ENCODE data around the gene CAMK2D.
A peak's percentile ranks its signal among the peaks of the same experiment; 100 is the strongest.

The CAMK2D gene

DNA sequence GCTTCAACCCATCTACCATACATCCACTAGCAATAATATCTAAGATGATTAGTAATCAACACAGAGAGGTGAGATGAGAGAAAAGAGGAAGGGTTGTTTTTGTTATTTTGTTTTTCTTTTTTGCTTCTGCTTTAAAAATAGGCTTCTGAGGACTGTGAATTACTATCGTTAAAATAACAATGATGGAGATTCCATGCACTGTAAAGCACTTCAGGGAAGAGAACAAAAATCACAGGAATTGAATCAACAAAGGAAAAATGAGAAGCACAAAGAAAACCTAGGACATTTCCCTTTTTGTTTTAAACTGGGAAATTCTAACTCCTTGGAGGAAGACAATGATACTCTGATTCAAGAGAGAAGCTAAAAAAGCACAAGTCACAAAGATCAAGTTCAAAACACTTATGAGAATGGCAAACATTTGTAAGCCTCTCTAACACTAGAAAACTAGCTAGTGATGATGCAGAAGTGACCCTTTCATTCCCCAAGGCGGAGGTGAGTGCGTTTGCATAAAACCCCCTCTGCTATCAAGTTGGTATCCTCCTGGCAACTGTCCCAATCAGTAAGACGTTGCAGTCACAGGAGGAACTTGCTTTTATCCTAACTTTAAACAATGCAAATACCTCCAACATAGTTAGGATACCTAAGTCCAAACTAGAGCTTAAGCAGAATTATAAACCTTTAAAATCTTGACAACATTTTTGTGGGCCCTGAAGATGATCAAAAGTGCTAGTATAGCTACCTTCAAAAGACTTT, 308.5 kb downstream of the CAMK2D start:
- Histone ChIP-seq H3K36me3 (peaks cover 11 to 13% (median 11%) of the 10 kb centered on the region in 3 donors), H3K4me3 (no peak overlapping the region), H3K9me3 (no peaks in the 10 kb centered on the region), H3K27ac (peak overlapping the region in 1 of 2 donors; percentile 8), H3K4me1 (peaks cover 0 to 44% (median 17%) of the 10 kb centered on the region in 4 donors), H3K27me3 (no peaks in the 10 kb centered on the region)
- TF ChIP-seq, protein P1, sequence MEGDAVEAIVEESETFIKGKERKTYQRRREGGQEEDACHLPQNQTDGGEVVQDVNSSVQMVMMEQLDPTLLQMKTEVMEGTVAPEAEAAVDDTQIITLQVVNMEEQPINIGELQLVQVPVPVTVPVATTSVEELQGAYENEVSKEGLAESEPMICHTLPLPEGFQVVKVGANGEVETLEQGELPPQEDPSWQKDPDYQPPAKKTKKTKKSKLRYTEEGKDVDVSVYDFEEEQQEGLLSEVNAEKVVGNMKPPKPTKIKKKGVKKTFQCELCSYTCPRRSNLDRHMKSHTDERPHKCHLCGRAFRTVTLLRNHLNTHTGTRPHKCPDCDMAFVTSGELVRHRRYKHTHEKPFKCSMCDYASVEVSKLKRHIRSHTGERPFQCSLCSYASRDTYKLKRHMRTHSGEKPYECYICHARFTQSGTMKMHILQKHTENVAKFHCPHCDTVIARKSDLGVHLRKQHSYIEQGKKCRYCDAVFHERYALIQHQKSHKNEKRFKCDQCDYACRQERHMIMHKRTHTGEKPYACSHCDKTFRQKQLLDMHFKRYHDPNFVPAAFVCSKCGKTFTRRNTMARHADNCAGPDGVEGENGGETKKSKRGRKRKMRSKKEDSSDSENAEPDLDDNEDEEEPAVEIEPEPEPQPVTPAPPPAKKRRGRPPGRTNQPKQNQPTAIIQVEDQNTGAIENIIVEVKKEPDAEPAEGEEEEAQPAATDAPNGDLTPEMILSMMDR (IDR thresholded peaks at IDR 0.05) = no peak
- intact Hi-C loops (cut with DNase I; ENCODE audit: low total_unique reads) = no loop called here
- DNase-seq = no peak

DNA sequence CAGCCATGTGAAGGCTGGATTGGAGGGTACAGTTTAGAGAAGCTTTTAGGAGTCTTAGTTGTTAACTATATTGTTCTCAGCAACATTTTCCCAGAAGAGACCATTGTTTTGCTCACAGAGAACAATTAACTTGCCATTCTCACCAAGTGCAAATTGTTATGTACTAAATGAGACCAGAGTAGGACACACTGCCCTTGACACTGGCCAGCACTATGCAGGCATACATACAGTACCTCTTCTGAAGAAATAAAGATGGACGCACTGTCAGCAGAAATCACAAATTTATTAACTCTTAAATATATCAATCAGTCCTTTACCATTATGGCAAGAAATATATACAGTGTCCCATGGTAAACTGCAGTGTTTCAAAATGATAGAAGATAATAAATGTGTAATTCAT, 309.4 kb downstream of the CAMK2D start:
- intact Hi-C loops (cut with DNase I; ENCODE audit: low total_unique reads) = no loop called here
- Histone ChIP-seq H3K36me3 (peaks cover 8 to 9% (median 9%) of the 10 kb centered on the region in 3 donors), H3K4me1 (peaks cover 0 to 53% (median 21%) of the 10 kb centered on the region in 4 donors), H3K27ac (no peak overlapping the region), H3K4me3 (no peak overlapping the region), H3K27me3 (no peaks in the 10 kb centered on the region), H3K9me3 (no peaks in the 10 kb centered on the region)
- TF ChIP-seq, protein P1 (IDR thresholded peaks at IDR 0.05) = no peak
- DNase-seq = no peak

DNA sequence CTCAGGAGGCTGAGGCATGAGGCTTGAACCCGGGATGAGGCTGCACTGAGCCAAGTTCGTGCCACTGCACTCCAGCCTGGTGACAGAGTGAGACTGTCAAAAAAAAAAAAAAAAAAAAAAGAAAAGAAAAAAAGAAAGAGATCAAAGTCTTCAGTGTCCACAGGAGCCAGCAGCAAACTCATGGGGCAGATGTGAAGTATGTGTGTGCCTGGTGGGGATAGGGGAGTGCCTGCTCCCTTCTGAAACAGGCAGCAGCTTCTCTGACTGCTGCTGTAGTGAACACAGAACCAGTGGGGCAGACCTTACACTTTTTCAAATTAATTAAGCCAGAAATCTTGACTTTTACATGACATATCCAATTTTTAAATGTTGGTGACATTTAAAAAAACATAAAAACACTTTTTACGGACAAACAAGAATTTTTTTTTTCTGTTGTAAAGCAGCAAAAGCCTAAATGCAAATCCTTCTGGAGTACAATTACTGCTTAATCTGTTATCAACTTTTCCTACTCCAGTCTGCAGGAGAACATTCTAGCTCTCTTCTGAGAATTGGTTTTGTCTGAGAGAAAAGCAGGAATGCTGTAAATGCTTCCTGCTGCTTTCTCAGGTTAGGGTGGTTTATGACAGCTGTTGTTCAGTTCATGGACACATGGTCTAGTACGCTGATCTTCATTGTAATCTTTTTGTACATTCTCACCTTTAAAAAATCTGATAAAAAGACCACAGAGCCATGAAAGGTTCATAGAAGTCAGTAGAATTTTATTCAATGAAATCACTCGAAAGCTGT, 311.1 kb downstream of the CAMK2D start:
- TF ChIP-seq, protein P1 (IDR thresholded peaks at IDR 0.05) = no peak
- Histone ChIP-seq H3K4me3 (no peak overlapping the region), H3K4me1 (peaks cover 0 to 66% (median 28%) of the 10 kb centered on the region in 4 donors), H3K27ac (peak overlapping the region; percentile 5 to 40), H3K9me3 (peaks cover 0 to 4% (median 0%) of the 10 kb centered on the region in 3 donors), H3K27me3 (no peaks in the 10 kb centered on the region), H3K36me3 (peaks cover 0 to 3% (median 0%) of the 10 kb centered on the region in 3 donors)
- intact Hi-C loops (cut with DNase I; ENCODE audit: low total_unique reads) = no loop called here
- DNase-seq = no peak

DNA sequence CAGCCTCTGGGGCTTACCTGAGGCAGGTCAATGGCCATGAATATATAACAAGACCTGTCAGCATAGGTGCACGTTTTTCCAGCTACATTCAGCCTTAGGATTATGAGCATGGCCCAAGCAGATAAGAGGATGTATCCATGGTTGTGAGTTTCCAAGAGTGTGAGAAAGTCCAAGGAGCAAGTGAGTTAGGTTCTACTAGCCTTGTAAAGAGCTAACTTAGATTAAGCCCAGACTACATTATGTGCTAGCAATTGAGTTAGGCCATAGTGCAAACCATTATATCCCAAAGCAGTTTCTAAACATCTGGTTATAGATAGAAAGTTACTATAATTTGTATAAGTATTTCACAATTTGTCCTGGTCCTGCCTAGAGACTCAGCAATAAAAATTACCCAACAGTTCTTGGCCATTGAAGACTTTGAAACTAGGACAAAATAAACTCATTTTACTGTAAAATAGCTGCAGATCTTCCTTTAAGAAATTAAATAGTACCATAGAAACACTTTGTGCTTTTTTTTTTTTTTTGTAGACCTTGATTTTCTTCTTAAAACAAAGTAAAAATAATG, 312.0 kb downstream of the CAMK2D start:
- Histone ChIP-seq H3K4me3 (no peak overlapping the region), H3K27me3 (no peaks in the 10 kb centered on the region), H3K36me3 (no peaks in the 10 kb centered on the region), H3K9me3 (peaks cover 0 to 4% (median 0%) of the 10 kb centered on the region in 3 donors), H3K4me1 (peaks cover 0 to 74% (median 32%) of the 10 kb centered on the region in 4 donors), H3K27ac (peak overlapping the region; percentile 58 to 68)
- intact Hi-C loops (cut with DNase I; ENCODE audit: low total_unique reads) = no loop called here
- TF ChIP-seq, protein P1 (IDR thresholded peaks at IDR 0.05) = no peak
- DNase-seq = no peak

DNA sequence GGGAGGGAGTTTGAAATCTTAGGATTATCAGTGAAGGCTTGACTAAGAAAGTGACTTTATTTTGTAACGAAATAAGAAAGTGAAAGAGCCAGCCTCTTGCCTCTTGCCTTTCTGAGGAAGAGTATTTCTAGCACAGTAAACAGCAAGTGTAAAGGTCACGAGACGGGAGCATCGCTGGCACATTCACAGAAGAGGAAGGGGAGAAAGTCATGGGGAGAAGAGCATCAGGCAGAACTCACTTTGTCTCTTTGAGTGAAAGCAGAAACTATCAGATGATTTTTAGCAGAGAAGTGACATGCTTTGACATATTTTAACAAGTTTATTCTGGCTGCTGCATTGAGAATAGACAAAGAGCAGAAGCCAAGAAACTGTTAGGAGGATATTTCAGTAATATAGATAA, 313.8 kb downstream of the CAMK2D start:
- TF ChIP-seq, protein P1 (IDR thresholded peaks at IDR 0.05) = no peak
- H3K4me1 ChIP-seq = peaks cover 0 to 71% (median 29%) of the 10 kb centered on the region in 4 donors
- intact Hi-C loops (cut with DNase I; ENCODE audit: low total_unique reads) = no loop called here

More for the DNA sequence above, 313.8 kb downstream of the CAMK2D start:
- no peaks in the 10 kb centered on the region for H3K27me3 ChIP-seq
- H3K4me3 ChIP-seq = no peak overlapping the region
- H3K27ac ChIP-seq = peak overlapping the region; percentile 58 to 68
- DNase-seq = no peak
- peaks cover 0 to 4% (median 0%) of the 10 kb centered on the region in 3 donors for H3K9me3 ChIP-seq
- no peaks in the 10 kb centered on the region for H3K36me3 ChIP-seq
